OCI-LY1 (cell line): Measurements from ENCODE around the gene CD48.

ENCODE experiments used
- H2AFZ ChIP-seq: fragments of 200-600 bp; sonication (generic), shearing (Covaris generic); 2 replicates; pipeline ENCODE4 v1.6.0; 2014; ENCODE audit warnings: antibody characterized with exemption, mild to moderate bottlenecking, low read length
- H3F3A ChIP-seq: fragments of 200-600 bp; sonication (generic), shearing (Covaris generic); 2 replicates; pipeline ENCODE4 v1.6.0; 2014; ENCODE audit warnings: mild to moderate bottlenecking, antibody characterized with exemption, low read length, moderate library complexity; ENCODE audit not compliant: insufficient read depth
- H3K27ac ChIP-seq: fragments of 200-600 bp; sonication (generic); 2 replicates; pipeline ENCODE4 v1.5.1; 2014; ENCODE audit warnings: low read length, mixed run types, mild to moderate bottlenecking, low read depth; ENCODE audit not compliant: poor library complexity, severe bottlenecking
- H3K27me3 ChIP-seq: fragments of 200-600 bp; sonication (generic); 2 replicates; pipeline ENCODE4 v1.6.0; 2014; ENCODE audit warnings: antibody characterized with exemption, mild to moderate bottlenecking, low read length, moderate library complexity; ENCODE audit not compliant: insufficient read depth
- H3K36me3 ChIP-seq: fragments of 200-600 bp; sonication (generic); 2 replicates; pipeline ENCODE4 v1.6.1; 2014; ENCODE audit warnings: mild to moderate bottlenecking, antibody characterized with exemption, low read length, moderate library complexity, mixed read lengths; ENCODE audit not compliant: insufficient read depth
- H3K4me1 ChIP-seq: fragments of 200-600 bp; sonication (generic); 2 replicates; pipeline ENCODE4 v1.5.1; 2014; ENCODE audit warnings: mild to moderate bottlenecking, low read length, moderate library complexity; ENCODE audit not compliant: insufficient read depth, severe bottlenecking
- H3K4me2 ChIP-seq: fragments of 200-600 bp; sonication (generic), shearing (Covaris generic); 2 replicates; pipeline ENCODE4 v1.6.1; 2014; ENCODE audit warnings: low read length
- H3K4me3 ChIP-seq: fragments of 200-600 bp; sonication (generic); 2 replicates; pipeline ENCODE4 v1.5.1; 2014; ENCODE audit warnings: low read length, low read depth, mild to moderate bottlenecking, mixed read lengths; ENCODE audit not compliant: poor library complexity, severe bottlenecking
- H3K79me2 ChIP-seq: fragments of 200-600 bp; shearing (Covaris generic); 2 replicates; pipeline ENCODE4 v1.6.1; 2016; ENCODE audit warnings: mixed run types, low read length, mixed read lengths; ENCODE audit not compliant: insufficient read depth
- H3K9ac ChIP-seq: fragments of 200-600 bp; sonication (generic), shearing (Covaris generic); 2 replicates; pipeline ENCODE4 v1.6.1; 2014; ENCODE audit warnings: mild to moderate bottlenecking, low read length, mixed read lengths
- H3K9me2 ChIP-seq: fragments of 200-600 bp; sonication (generic), shearing (Covaris generic); 2 replicates; pipeline ENCODE4 v1.6.1; 2014; ENCODE audit warnings: low read depth, mild to moderate bottlenecking, low read length, mixed read lengths
- H3K9me3 ChIP-seq: fragments of 200-600 bp; shearing (Covaris generic); 2 replicates; pipeline ENCODE4 v1.6.1; 2014; ENCODE audit warnings: low read length, mixed read lengths
- H4K20me1 ChIP-seq: fragments of 200-600 bp; sonication (generic), shearing (Covaris generic); 2 replicates; pipeline ENCODE4 v1.6.0; 2016; ENCODE audit warnings: mild to moderate bottlenecking, low read length; ENCODE audit not compliant: insufficient read depth
- CTCF ChIP-seq: fragments of 200-600 bp; sonication (generic), shearing (Covaris generic); IDR thresholded peaks from 2 replicates; pipeline ENCODE4 v1.5.1; 2017; ENCODE audit warnings: mild to moderate bottlenecking, antibody characterized with exemption, low read length, moderate library complexity, mixed read lengths
- EZH2 ChIP-seq: fragments of 200-600 bp; sonication (generic), shearing (Covaris generic); IDR thresholded peaks from 2 replicates; pipeline ENCODE4 v1.8.0; 2017; ENCODE audit warnings: borderline replicate concordance, mixed run types, mild to moderate bottlenecking, antibody characterized with exemption, low read length, moderate library complexity, mixed read lengths

CD48 gene

GRCh38 chr1:160676869-160677597 is 34.6 kb downstream of the CD48 start:
- Histone ChIP-seq H4K20me1 (no peaks in the 10 kb centered on the region), H3K4me3 (no peak overlapping the region), H3K9ac (no peak overlapping the region), H3K79me2 (no peaks in the 10 kb centered on the region), H3K36me3 (peaks cover 41% of the 10 kb centered on the region), H3K27ac (peak overlapping the region; percentile 27), H3K27me3 (no peaks in the 10 kb centered on the region), H3F3A (peaks cover 7% of the 10 kb centered on the region), H3K4me1 (peaks cover 44% of the 10 kb centered on the region), H3K9me2 (no peaks in the 10 kb centered on the region), H3K9me3 (no peaks in the 10 kb centered on the region), H2AFZ (no peak overlapping the region), H3K4me2 (no peak overlapping the region)
- TF ChIP-seq CTCF (no peak), EZH2 (no peak)

- Histone ChIP-seq H4K20me1 (no peaks in the 10 kb centered on the region), H3K27ac (peak overlapping the region; percentile 91), H3K9me2 (no peaks in the 10 kb centered on the region), H3K9me3 (no peaks in the 10 kb centered on the region), H3K36me3 (peaks cover 31% of the 10 kb centered on the region), H3F3A (peaks cover 5% of the 10 kb centered on the region; the same call in 1 of the 2 replicates), H2AFZ (no peak overlapping the region), H3K4me1 (peaks cover 56% of the 10 kb centered on the region), H3K79me2 (no peaks in the 10 kb centered on the region), H3K27me3 (no peaks in the 10 kb centered on the region), H3K4me2 (peak overlapping the region; percentile 40), H3K9ac (peak overlapping the region; percentile 55), H3K4me3 (peak overlapping the region; percentile 13)
- TF ChIP-seq CTCF (peak; percentile 96), EZH2 (no peak)
Observed at GRCh38 chr1:160675641-160676410, 35.8 kb downstream of the CD48 start.

GRCh38 chr1:160674415-160674814 is 37.2 kb downstream of the CD48 start:
- Histone ChIP-seq H3K9me3 (no peaks in the 10 kb centered on the region), H3K27me3 (no peaks in the 10 kb centered on the region), H3K36me3 (peaks cover 17% of the 10 kb centered on the region), H3K9ac (peak overlapping the region; percentile 56), H3K79me2 (no peaks in the 10 kb centered on the region), H3K9me2 (no peaks in the 10 kb centered on the region), H4K20me1 (no peaks in the 10 kb centered on the region), H3F3A (peaks cover 5% of the 10 kb centered on the region; the same call in 1 of the 2 replicates), H3K4me3 (peak overlapping the region; percentile 45), H2AFZ (no peak overlapping the region), H3K4me1 (peaks cover 59% of the 10 kb centered on the region), H3K4me2 (peak overlapping the region; percentile 63), H3K27ac (peak overlapping the region; percentile 91)
- no peak for TF ChIP-seq CTCF
- no peak for TF ChIP-seq EZH2
